ENCODE data around the gene PLLP.

- TF ChIP-seq POLR2A (IDR thresholded peaks at IDR 0.05) (no peak), POLR2AphosphoS5 (IDR thresholded peaks at IDR 0.05) (no peak), EP300 (IDR thresholded peaks at IDR 0.05) (no peak)
- TF ChIP-seq, protein P1, sequence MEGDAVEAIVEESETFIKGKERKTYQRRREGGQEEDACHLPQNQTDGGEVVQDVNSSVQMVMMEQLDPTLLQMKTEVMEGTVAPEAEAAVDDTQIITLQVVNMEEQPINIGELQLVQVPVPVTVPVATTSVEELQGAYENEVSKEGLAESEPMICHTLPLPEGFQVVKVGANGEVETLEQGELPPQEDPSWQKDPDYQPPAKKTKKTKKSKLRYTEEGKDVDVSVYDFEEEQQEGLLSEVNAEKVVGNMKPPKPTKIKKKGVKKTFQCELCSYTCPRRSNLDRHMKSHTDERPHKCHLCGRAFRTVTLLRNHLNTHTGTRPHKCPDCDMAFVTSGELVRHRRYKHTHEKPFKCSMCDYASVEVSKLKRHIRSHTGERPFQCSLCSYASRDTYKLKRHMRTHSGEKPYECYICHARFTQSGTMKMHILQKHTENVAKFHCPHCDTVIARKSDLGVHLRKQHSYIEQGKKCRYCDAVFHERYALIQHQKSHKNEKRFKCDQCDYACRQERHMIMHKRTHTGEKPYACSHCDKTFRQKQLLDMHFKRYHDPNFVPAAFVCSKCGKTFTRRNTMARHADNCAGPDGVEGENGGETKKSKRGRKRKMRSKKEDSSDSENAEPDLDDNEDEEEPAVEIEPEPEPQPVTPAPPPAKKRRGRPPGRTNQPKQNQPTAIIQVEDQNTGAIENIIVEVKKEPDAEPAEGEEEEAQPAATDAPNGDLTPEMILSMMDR (IDR thresholded peaks at IDR 0.05), result no peak
Measured at GRCh38 chr16:57223057-57223456, 61.4 kb downstream of the PLLP start.

All from upper lobe of left lung (tissue), 4 donors.